ENCODE data around the gene MAN1B1.

DNA sequence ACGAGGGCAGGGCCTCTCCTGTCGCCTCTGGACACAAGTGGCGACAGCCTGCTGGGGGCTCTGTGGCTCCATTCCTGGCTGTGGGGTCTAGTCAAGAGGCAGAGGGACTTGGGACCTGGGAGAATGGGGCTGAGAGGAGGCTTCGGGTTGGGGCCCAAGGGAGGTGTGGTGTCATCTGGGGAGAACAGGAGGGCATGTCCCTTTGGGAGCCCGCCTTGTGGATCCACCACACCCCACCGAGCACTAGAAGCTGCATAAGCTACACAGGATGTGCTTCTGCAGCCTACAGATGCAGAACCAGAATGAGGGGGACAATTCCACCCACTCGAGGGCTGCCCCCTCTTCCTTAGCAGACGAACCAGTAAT lies 3.9 kb upstream of the MAN1B1 start:
- TF ChIP-seq, protein P1, sequence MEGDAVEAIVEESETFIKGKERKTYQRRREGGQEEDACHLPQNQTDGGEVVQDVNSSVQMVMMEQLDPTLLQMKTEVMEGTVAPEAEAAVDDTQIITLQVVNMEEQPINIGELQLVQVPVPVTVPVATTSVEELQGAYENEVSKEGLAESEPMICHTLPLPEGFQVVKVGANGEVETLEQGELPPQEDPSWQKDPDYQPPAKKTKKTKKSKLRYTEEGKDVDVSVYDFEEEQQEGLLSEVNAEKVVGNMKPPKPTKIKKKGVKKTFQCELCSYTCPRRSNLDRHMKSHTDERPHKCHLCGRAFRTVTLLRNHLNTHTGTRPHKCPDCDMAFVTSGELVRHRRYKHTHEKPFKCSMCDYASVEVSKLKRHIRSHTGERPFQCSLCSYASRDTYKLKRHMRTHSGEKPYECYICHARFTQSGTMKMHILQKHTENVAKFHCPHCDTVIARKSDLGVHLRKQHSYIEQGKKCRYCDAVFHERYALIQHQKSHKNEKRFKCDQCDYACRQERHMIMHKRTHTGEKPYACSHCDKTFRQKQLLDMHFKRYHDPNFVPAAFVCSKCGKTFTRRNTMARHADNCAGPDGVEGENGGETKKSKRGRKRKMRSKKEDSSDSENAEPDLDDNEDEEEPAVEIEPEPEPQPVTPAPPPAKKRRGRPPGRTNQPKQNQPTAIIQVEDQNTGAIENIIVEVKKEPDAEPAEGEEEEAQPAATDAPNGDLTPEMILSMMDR (IDR thresholded peaks at IDR 0.05): no peak
- TF ChIP-seq POLR2AphosphoS5 (IDR thresholded peaks at IDR 0.05) (no peak), POLR2A (IDR thresholded peaks at IDR 0.05) (no peak), EP300 (IDR thresholded peaks at IDR 0.05) (no peak)
